AG08395 (cell line): Measurements from ENCODE around the gene OR8B2.
A peak's percentile ranks its signal among the peaks of the same experiment; 100 is the strongest.
"Not testable (repeated sequence)": the region's sequence is repeated elsewhere in the genome, so short reads cannot be mapped to it uniquely, and the experiment has no call there.

ENCODE experiments used
- DNase-seq: peaks from one replicate; pipeline ENCODE4 v3.0.0; 2012; ENCODE audit warnings: mixed read lengths, low spot score

OR8B2 gene

GRCh38 chr11:124384399-124384798, at the start of gene OR8B2:
OR8B2 (minus strand) TSS chr11:124384499; CDS start chr11:124383343, 1,156 bp downstream.
- DNase-seq = no peak

- DNase-seq = no peak
Observed at GRCh38 chr11:124429599-124429998, 45.3 kb upstream of the OR8B2 start.

DNA sequence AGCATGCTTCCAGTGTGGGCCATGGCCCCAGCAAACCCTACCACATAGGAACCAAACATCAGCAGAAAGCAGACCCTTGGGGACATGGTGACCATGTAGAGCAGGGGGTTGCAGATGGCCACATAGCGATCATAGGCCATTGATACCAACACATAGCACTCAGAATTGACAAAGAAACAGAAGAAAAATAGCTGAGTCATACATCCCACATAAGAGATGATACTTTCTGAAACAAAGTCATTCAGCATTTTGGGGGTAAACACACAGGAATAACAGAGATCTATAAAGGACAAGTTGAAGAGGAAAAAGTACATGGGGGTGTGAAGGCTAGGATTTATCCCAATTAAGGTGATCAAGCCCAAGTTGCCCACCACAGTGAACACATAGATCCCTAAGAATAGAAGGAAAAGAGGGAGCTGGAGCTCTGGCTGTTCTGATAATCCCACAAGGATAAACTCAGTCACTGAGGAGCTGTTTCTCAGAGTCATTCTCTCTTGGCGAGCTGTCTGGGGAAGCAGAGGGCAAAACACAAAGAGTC, 40.2 kb upstream of the OR8B2 start, which contains the start of gene OR8B4:
OR8B4 (minus strand) TSS at position 488 of the 538 bp plus-strand sequence; CDS start at position 488, 0 bp downstream.
- no peak for DNase-seq

DNA sequence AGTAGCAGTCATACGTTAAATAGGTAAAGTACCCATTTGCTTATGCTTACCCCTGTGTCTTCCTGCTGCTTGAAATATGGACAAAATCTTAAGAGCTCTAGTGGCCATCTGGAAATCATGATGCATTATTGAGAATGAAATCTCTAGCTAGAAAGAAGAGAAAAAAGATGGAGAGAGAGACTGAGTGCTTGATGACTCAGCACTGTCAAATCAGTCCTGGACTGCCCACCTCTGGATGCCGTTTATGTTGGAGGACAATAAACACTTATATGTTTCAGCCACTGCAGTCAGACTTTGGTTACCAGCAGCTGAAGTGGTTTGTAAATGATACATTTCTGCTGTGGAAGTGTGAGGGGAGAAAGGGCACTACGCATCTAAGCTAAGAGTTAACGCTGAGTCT, 36.7 kb upstream of the OR8B2 start:
- no peak for DNase-seq

DNA sequence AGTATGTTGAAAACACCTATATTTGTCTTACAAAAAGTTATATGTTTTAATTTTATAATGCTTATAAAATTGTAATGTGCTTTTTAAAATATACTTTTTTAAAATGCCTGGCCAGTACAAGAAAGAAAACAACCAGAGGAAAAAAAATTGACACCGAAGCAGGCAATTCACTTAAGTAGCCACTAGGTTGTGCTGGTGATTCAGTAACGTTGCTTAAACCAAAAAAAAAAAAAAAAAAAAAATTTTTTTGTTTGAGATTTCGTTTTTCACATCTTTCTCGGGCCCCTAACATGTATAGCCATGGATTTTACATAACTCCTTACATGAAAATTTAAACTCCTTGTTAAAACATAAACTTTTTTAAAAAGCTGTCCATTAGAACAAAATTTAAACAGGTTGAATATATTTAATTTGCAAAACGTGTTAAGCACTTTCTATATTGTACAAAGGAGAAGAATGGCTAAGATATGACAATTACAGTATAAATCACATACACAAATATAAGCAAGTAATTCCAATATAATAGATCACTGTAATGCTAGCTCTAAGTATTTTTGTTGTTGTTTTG, 31.1 kb upstream of the OR8B2 start:
- no peak for DNase-seq

GRCh38 chr11:124409906-124410305, 25.6 kb upstream of the OR8B2 start:
- no peak for DNase-seq

GRCh38 chr11:124405581-124405980, 21.3 kb upstream of the OR8B2 start:
- DNase-seq = no peak

- not testable (repeated sequence) for DNase-seq
Observed at GRCh38 chr11:124403186-124403585, 18.9 kb upstream of the OR8B2 start.

- DNase-seq = peak; percentile 74
Observed at GRCh38 chr11:124402326-124402922, 18.1 kb upstream of the OR8B2 start.

DNA sequence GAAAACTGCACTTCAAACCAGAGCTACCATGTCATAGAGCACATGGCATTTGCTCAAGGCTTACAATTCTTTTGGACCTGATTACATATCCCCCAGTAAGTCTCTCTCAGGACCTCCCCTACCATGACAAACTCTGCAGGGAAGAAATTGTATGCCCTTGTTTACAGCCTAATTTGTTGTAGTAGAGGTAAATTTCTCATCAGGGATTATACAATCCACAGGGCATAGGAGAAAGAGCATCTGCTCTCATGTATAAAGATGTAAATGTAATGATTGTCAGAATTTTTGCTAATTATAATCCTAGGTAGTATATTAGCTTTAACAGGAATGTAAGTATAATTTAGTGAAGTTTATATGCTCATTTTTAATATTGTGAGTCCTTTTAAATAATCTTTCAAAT, 14.6 kb upstream of the OR8B2 start, which contains the start of gene OR8B3:
OR8B3 (minus strand) TSS at position 101 of the 400 bp plus-strand sequence. CDS start 1,673 bp downstream, outside the sequence.
- no peak for DNase-seq

- not testable (repeated sequence) for DNase-seq
Observed at GRCh38 chr11:124396847-124397246, 12.5 kb upstream of the OR8B2 start.

DNA sequence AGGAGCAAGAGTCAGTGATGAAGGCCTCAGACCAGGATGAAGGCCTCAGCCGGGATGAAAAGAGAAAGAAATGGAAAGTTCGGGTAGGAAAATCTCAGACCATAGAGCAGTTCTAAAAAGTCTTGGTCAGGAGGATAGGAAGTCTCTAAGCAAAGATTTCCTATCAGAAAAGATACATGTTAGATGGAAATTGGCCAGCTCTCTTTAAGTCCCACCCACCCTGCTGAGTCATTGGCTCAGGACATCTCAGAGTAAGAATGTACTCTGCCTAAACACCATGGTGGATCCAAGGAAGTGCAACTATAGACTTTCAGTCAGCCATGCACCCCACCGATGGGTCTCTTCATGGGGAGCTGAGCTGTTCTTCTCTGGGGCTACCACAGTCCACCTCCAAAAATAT, 10.1 kb upstream of the OR8B2 start:
- no peak for DNase-seq

GRCh38 chr11:124382857-124383256, 1.4 kb downstream of the OR8B2 start:
- DNase-seq = not testable (repeated sequence)

- DNase-seq = no peak
Observed at GRCh38 chr11:124380585-124380984, 3.7 kb downstream of the OR8B2 start.

DNA sequence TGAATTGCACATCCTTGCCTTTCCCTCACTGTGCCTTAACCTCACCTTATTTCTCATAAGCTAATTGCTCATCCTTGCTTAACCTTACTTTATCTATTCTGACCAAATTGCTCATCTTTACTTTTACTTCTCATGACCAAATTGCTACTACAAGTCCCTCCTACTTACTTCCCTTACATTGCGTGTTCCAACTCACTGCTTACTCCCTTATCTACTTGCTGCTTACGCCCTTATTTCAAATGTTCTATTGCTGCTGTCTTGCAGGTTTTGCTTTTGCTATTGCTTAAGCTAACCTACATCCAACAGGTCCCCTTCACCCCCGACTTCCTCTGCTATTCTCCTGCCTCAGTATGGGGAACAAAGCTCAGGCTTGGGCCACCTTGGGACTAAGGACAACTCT, 8.0 kb downstream of the OR8B2 start:
- no peak for DNase-seq

- DNase-seq = no peak
Observed at GRCh38 chr11:124359566-124359965, 24.7 kb downstream of the OR8B2 start.

- no peak for DNase-seq
Observed at GRCh38 chr11:124346311-124346955, 37.9 kb downstream of the OR8B2 start.

DNA sequence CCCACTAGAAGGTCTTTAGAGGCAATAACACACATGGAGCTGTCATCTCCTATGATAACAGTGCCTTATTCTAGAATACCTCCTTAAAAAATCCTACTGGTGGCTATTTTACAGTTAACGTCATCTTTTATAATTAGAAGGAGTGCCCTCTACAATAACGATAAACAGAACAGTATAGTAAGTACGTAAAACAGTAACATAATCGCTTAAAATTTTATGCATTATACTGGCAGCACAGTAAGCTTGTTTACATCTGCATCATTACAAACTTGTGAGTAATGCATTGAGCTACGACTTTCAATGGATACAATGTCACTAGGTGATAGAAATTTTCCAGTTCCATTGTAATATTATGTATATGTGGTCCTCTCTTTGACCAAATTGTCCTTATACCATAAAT, 40.0 kb downstream of the OR8B2 start:
- DNase-seq = no peak

- no peak for DNase-seq
Observed at GRCh38 chr11:124340142-124340447, 44.2 kb downstream of the OR8B2 start.

DNA sequence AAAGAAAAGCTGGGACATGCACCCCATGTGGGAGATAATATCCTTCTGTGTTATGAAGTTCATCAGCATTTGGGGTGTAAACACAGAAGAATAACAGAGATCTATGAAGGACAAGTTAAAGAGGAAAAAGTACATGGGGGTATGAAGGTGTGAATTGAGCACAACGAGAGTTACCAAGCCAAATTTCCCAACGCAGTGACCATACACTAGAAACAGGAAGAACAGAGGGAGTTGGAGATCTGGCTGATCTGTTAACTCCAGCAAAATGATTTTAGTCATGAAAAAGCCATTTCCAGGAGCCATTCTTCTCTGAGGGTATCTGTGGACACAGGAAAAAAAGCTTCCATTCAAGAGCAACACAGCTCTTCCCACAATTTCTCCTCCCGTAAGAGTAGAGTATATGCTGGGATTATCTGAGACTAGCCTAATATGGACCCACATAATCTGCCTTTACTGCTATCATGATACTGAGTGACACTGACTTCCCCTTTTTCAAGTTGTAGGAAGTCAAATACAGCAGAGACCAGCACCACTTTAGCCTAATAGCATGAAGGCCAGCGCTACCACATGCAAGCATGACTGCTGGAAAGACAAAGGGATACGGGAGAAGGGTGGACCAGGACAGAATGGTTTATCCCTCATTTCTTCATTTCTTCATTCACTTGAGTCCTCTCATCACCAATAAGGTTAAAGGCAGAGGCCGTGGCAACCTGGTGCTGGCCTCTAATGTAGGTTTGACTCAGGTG, 44.7 kb downstream of the OR8B2 start:
- DNase-seq = no peak
